Neural progenitor cell (in vitro differentiated cells): ENCODE results near the gene RNF103. TPM values are rescaled to one million over a fixed set of nuclear protein-coding genes. Genes with fewer than 3 reads are reported as not detected.

Experiments
- DNase-seq: peaks from one replicate; pipeline ENCODE4 v3.0.0-alpha.2; 2016; ENCODE audit warnings: low spot score
- H2AFZ ChIP-seq: fragments of 200-600 bp; sonication (generic); replicated peaks from 2 replicates; pipeline ENCODE4 v1.6.1; 2016; ENCODE audit warnings: antibody characterized with exemption
- H3F3A ChIP-seq: fragments of 200-600 bp; sonication (generic); 2 replicates; pipeline ENCODE4 v1.6.1; 2016; ENCODE audit warnings: antibody characterized with exemption, low read depth
- H3K27ac ChIP-seq: fragments of 200-600 bp; sonication (generic); 2 replicates; pipeline ENCODE4 v1.5.1; 2016; ENCODE audit warnings: mild to moderate bottlenecking
- H3K27me3 ChIP-seq: fragments of 200-600 bp; sonication (generic); 2 replicates; pipeline ENCODE4 v1.6.1; 2016; ENCODE audit warnings: mild to moderate bottlenecking, moderate library complexity
- H3K36me3 ChIP-seq: fragments of 200-600 bp; sonication (generic); 2 replicates; pipeline ENCODE4 v1.5.1; 2016
- H3K4me1 ChIP-seq: fragments of 200-600 bp; sonication (generic); 2 replicates; pipeline ENCODE4 v1.6.1; 2016; ENCODE audit warnings: mixed run types
- H3K4me2 ChIP-seq: fragments of 200-600 bp; sonication (generic); 2 replicates; pipeline ENCODE4 v1.6.1; 2016
- H3K4me3 ChIP-seq: fragments of 200-600 bp; sonication (generic); 2 replicates; pipeline ENCODE4 v1.5.1; 2016
- H3K79me2 ChIP-seq: fragments of 200-600 bp; sonication (generic); 2 replicates; pipeline ENCODE4 v1.6.1; 2016; ENCODE audit warnings: low read depth
- H3K9ac ChIP-seq: fragments of 200-600 bp; sonication (generic); 2 replicates; pipeline ENCODE4 v1.6.1; 2016
- H3K9me3 ChIP-seq: fragments of 200-600 bp; sonication (generic); 2 replicates; pipeline ENCODE4 v1.5.1; 2016; ENCODE audit warnings: low read depth
- H4K20me1 ChIP-seq: fragments of 200-600 bp; sonication (generic); 2 replicates; pipeline ENCODE4 v1.6.1; 2016; ENCODE audit warnings: low read depth
- H3K27ac Mint-ChIP-seq: 3 replicates; pipeline ENCODE4 v1.8.0; 2021; ENCODE audit warnings: mixed read lengths
- H3K27me3 Mint-ChIP-seq: 2 replicates; pipeline ENCODE4 v1.8.0; 2022; ENCODE audit warnings: low read depth, mild to moderate bottlenecking, inconsistent platforms, moderate library complexity, mixed read lengths; ENCODE audit not compliant: insufficient read depth
- H3K36me3 Mint-ChIP-seq: 3 replicates; pipeline ENCODE4 v1.8.0; 2021; ENCODE audit warnings: mixed read lengths
- H3K4me1 Mint-ChIP-seq: 3 replicates; pipeline ENCODE4 v1.8.0; 2021; ENCODE audit warnings: mixed read lengths
- H3K4me3 Mint-ChIP-seq: 3 replicates; pipeline ENCODE4 v1.8.0; 2021; ENCODE audit warnings: mild to moderate bottlenecking, moderate library complexity, mixed read lengths
- H3K9me3 Mint-ChIP-seq: 3 replicates; pipeline ENCODE4 v1.8.0; 2020; ENCODE audit warnings: mixed read lengths
- CTCF ChIP-seq: fragments of 200-600 bp; sonication (generic); IDR thresholded peaks from 2 replicates; pipeline ENCODE4 v1.5.1; 2017; ENCODE audit warnings: antibody characterized with exemption, mild to moderate bottlenecking
- EZH2 ChIP-seq: fragments of 200-600 bp; sonication (generic); IDR thresholded peaks from 2 replicates; pipeline ENCODE4 v1.6.1; 2017; ENCODE audit warnings: antibody characterized with exemption, mild to moderate bottlenecking, moderate library complexity
- EZH2phosphoT487 ChIP-seq: fragments of 200-600 bp; sonication (generic); IDR thresholded peaks from 2 replicates; pipeline ENCODE4 v1.6.1; 2017; ENCODE audit warnings: antibody characterized with exemption
- total RNA-seq: library from RNA; depleted of rRNA; stranded (reverse); fragments of >200 nt; gene quantifications from 2 replicates; pipeline ENCODE4 v1.2.3, GENCODE V29; 2015; ENCODE audit warnings: low replicate concordance

The RNF103 gene
- total RNA-seq, 1 donor from 2014 or later, result 26.5 TPM

GRCh38 chr2:86616502-86616901 is 7.2 kb downstream of the RNF103 start:
- Histone ChIP-seq H3K27me3 (no peaks in the 10 kb centered on the region), H3K4me3 (no peak overlapping the region), H3K79me2 (peaks cover 12% of the 10 kb centered on the region), H4K20me1 (peaks cover 17% of the 10 kb centered on the region), H2AFZ (no peak overlapping the region), H3K27ac (no peak overlapping the region), H3F3A (no peaks in the 10 kb centered on the region), H3K4me1 (peaks cover 6% of the 10 kb centered on the region), H3K9ac (peak overlapping the region; percentile 30), H3K4me2 (no peak overlapping the region), H3K36me3 (no peaks in the 10 kb centered on the region), H3K9me3 (no peaks in the 10 kb centered on the region)
- no peaks in the 10 kb centered on the region for H3K27me3 Mint-ChIP-seq
- no peak overlapping the region for H3K27ac Mint-ChIP-seq
- H3K9me3 Mint-ChIP-seq, result no peaks in the 10 kb centered on the region
- peaks cover 12% of the 10 kb centered on the region for H3K4me1 Mint-ChIP-seq
- H3K36me3 Mint-ChIP-seq, result peaks cover 19% of the 10 kb centered on the region
- no peak for DNase-seq
- no peak for TF ChIP-seq EZH2phosphoT487
- no peak for TF ChIP-seq EZH2
- no peak for TF ChIP-seq CTCF
- H3K4me3 Mint-ChIP-seq, result no peak overlapping the region

DNA sequence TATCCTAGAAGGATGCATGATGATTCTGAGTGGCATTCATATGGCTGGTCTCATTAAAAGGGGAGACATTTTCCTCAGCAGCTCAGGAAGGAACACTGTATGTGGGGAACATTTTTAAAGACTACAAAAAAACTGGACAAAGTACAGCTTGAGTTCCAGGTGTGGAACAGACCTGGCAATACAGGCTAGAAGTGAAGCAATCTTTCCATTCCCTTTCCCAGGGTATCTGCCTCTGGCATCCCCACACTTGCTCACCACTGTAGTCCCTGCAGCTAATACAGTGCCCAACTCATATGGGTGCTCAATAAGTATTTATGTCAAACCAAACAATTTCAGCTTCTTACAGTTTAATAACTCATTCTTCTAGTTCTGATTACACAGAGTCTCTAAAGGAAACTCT is 8.1 kb downstream of the RNF103 start:
- no peak overlapping the region for H3K4me3 Mint-ChIP-seq
- H3K4me1 Mint-ChIP-seq, result peaks cover 5% of the 10 kb centered on the region
- no peaks in the 10 kb centered on the region for H3K27me3 Mint-ChIP-seq
- no peak overlapping the region for H3K4me2 ChIP-seq
- H3F3A ChIP-seq, result no peaks in the 10 kb centered on the region
- H3K4me1 ChIP-seq, result no peaks in the 10 kb centered on the region
- H3K27ac Mint-ChIP-seq, result no peak overlapping the region
- no peaks in the 10 kb centered on the region for H3K36me3 ChIP-seq
- no peak overlapping the region for H3K9ac ChIP-seq
- no peaks in the 10 kb centered on the region for H3K27me3 ChIP-seq
- peaks cover 8% of the 10 kb centered on the region for H4K20me1 ChIP-seq
- H2AFZ ChIP-seq, result no peak overlapping the region
- H3K4me3 ChIP-seq, result no peak overlapping the region
- no peak for DNase-seq
- H3K79me2 ChIP-seq, result peaks cover 3% of the 10 kb centered on the region
- no peaks in the 10 kb centered on the region for H3K9me3 ChIP-seq
- H3K36me3 Mint-ChIP-seq, result peaks cover 23% of the 10 kb centered on the region
- no peaks in the 10 kb centered on the region for H3K9me3 Mint-ChIP-seq
- TF ChIP-seq CTCF, result no peak
- no peak for TF ChIP-seq EZH2
- TF ChIP-seq EZH2phosphoT487, result no peak
- no peak overlapping the region for H3K27ac ChIP-seq

- Mint-ChIP-seq H3K36me3 (peaks cover 29% of the 10 kb centered on the region), H3K27ac (no peak overlapping the region), H3K9me3 (no peaks in the 10 kb centered on the region), H3K4me3 (no peak overlapping the region), H3K27me3 (no peaks in the 10 kb centered on the region), H3K4me1 (no peaks in the 10 kb centered on the region)
- Histone ChIP-seq H3K27me3 (no peaks in the 10 kb centered on the region), H4K20me1 (peaks cover 5% of the 10 kb centered on the region), H2AFZ (no peak overlapping the region), H3K79me2 (no peaks in the 10 kb centered on the region), H3K4me1 (no peaks in the 10 kb centered on the region), H3K27ac (no peak overlapping the region), H3K36me3 (no peaks in the 10 kb centered on the region), H3K9me3 (no peaks in the 10 kb centered on the region), H3K9ac (no peak overlapping the region), H3F3A (no peaks in the 10 kb centered on the region), H3K4me3 (no peak overlapping the region), H3K4me2 (no peak overlapping the region)
- no peak for DNase-seq
- TF ChIP-seq EZH2, result no peak
- no peak for TF ChIP-seq EZH2phosphoT487
- no peak for TF ChIP-seq CTCF
Observed at GRCh38 chr2:86613515-86613914, 10.2 kb downstream of the RNF103 start.

GRCh38 chr2:86610871-86611270 is 12.8 kb downstream of the RNF103 start:
- Histone ChIP-seq H3K27me3 (no peaks in the 10 kb centered on the region), H3F3A (no peaks in the 10 kb centered on the region), H3K4me1 (no peaks in the 10 kb centered on the region), H2AFZ (no peak overlapping the region), H3K4me2 (no peak overlapping the region), H3K9ac (no peak overlapping the region), H4K20me1 (no peaks in the 10 kb centered on the region), H3K27ac (no peak overlapping the region), H3K4me3 (no peak overlapping the region), H3K79me2 (no peaks in the 10 kb centered on the region), H3K9me3 (no peaks in the 10 kb centered on the region), H3K36me3 (no peaks in the 10 kb centered on the region)
- TF ChIP-seq EZH2 (no peak), EZH2phosphoT487 (no peak), CTCF (no peak)
- DNase-seq, result no peak
- Mint-ChIP-seq H3K9me3 (no peaks in the 10 kb centered on the region), H3K27ac (no peak overlapping the region), H3K36me3 (peaks cover 26% of the 10 kb centered on the region), H3K4me1 (no peaks in the 10 kb centered on the region), H3K4me3 (no peak overlapping the region), H3K27me3 (no peaks in the 10 kb centered on the region)
